Measurements from ENCODE around the gene SCFD1. TPM values are rescaled to one million over a fixed set of nuclear protein-coding genes. Genes with fewer than 3 reads are reported as not detected.
"Not testable (repeated sequence)": the region's sequence is repeated elsewhere in the genome, so short reads cannot be mapped to it uniquely, and the experiment has no call there.

The SCFD1 gene
- 139 TPM for total RNA-seq

DNA sequence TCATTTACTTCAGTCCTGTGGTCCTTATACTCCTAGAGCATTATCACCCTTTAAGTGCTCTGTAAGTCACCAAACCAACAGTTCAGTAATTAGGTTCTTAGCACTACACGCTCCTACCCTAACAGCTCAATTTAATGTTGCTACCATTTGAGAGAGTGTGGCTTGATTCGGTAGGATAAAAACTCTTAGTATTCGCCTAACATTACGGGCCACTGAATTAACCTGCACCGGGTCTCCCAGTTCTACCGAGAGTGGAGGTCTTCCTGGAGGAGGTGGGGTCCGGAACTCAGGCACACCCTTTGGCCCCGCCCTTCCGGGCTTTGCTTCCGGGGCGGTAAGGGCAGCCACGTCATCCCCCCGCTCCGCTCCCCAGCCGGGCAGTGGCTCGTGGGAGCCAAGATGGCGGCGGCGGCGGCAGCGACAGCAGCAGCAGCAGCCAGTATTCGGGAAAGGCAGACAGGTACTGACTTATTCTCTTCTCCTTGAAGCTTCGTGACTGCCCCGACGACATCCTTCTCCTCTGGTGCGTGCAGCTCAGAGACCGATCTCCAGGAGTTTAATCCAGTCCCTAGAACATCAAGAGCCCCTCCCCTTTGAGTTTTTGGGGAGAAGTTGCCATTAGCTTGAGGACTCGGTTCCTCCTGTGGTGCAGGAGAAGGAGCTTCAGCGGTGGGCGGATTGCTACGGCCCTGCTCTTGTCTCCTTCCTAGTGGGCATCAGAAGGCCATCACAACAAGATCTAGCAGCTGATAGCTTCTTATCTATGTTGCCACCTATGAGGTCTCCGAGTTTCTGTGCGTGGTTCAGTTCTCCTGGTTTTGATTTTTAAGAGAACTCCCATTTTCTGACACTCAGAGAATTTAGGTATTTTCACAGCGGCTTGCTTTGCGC lies at the start of gene SCFD1:
SCFD1 (plus strand) TSS at position 380 of the 891 bp plus-strand sequence; CDS start at position 400, 20 bp downstream.
- H3K27me3 ChIP-seq (ENCODE audit: insufficient read depth, low read length): no peaks in the 10 kb centered on the region
- H3K9me3 ChIP-seq (ENCODE audit: low read depth, low read length): no peaks in the 10 kb centered on the region
- peaks cover 26% of the 10 kb centered on the region for H3K4me1 ChIP-seq (ENCODE audit: insufficient read depth, low read length)
- peak within 1 kb of the TSS; percentile 82 for H3K4me3 ChIP-seq (ENCODE audit: low read length)

DNA sequence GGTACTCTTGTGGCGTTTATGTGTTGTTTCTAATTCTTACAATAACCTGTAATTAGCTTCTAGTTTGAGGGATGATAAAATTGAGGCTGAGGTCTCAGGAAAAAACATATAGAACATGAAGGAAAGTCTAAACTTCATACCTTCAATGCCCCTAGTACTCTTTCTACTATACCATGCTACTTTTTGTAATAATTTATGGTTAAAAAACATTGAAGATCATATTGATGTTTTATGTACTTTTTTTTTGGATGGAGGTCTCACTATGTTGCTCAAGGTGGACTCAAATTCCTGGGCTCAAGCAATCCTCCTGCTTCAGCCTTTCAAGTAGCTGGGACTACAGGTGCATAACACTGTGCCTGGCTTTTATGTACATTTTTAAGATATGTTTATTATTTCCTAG lies 49.3 kb upstream of the SCFD1 start:
- no peak overlapping the region for H3K4me3 ChIP-seq (ENCODE audit: low read length)

DNA sequence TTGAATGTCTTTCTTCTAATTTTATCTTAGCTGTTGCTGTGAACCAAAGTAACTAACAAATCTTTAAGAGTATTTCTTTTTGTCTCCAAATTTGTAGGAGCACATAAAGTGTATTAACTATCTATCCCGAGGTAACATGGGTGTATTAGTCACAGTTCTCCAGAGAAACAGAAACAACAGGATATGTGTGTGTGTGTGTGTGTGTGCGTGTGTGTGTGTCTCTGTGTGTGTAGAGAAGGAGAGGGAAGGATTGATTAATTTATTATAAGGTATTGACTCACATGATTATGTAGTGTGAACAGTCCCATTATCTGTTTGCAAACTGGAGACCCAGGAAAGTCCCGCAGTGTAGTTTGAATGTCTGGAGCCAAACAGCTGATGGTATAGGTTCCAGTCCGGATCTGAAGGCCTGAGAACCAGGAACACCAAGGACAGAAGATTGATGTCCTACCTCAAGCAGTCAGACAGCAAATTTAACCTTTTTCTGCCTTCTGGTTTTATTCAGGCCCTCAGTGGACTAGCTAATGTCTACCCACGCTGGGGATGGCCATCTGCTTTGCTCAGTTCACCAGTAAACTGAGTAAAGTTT lies 48.8 kb upstream of the SCFD1 start:
- Histone ChIP-seq H3K27me3 (ENCODE audit: insufficient read depth, low read length) (no peaks in the 10 kb centered on the region), H3K4me3 (ENCODE audit: low read length) (no peak overlapping the region), H3K4me1 (ENCODE audit: insufficient read depth, low read length) (peaks cover 28% of the 10 kb centered on the region), H3K9me3 (ENCODE audit: low read depth, low read length) (no peaks in the 10 kb centered on the region)

More for the DNA sequence above, 49.3 kb upstream of the SCFD1 start:
- Histone ChIP-seq H3K4me1 (ENCODE audit: insufficient read depth, low read length) (peaks cover 28% of the 10 kb centered on the region), H3K9me3 (ENCODE audit: low read depth, low read length) (no peaks in the 10 kb centered on the region), H3K27me3 (ENCODE audit: insufficient read depth, low read length) (no peaks in the 10 kb centered on the region)

GRCh38 chr14:30573966-30574365 lies 48.2 kb upstream of the SCFD1 start:
- Histone ChIP-seq H3K4me3 (ENCODE audit: low read length) (no peak overlapping the region), H3K4me1 (ENCODE audit: insufficient read depth, low read length) (peaks cover 25% of the 10 kb centered on the region), H3K27me3 (ENCODE audit: insufficient read depth, low read length) (no peaks in the 10 kb centered on the region), H3K9me3 (ENCODE audit: low read depth, low read length) (no peaks in the 10 kb centered on the region)

DNA sequence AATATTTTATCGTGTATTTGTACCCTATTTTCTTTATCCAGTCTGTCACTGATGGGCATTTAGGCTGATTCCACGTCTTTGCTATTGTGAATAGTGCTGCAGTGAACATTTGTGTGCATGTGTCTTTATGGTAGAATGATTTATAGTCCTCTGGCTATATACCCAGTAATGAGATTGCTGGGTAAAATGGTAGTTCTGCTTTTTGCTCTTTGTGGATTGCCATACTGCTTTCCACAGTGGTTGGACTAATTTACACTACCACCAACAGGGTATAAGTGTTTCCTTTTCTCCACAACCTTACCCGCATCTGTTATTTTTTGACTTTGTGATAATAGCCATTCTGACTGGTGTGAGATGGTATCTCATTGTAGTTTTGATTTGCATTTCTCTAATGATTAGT lies 47.3 kb upstream of the SCFD1 start:
- H3K9me3 ChIP-seq (ENCODE audit: low read depth, low read length); H3K27me3 ChIP-seq (ENCODE audit: insufficient read depth, low read length); H3K4me3 ChIP-seq (ENCODE audit: low read length): not testable (repeated sequence)
- peaks cover 17% of the 10 kb centered on the region for H3K4me1 ChIP-seq (ENCODE audit: insufficient read depth, low read length)

DNA sequence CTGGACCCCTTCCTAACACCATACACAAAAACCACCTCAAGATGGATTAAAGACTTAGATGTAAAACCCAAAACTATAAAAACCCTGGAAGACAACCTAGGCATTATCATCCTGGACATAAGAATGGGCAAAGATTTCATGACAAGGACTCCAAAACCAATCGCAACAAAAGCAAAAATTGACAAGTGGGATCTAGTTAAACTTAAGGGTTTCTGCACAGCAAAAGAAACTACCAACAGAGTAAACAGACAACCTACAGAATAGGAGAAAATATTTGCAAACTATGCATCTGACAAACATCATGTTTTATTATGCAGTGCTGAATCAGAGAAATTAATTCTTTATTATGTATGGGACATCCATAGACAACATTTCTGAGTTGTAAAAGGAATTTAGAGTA lies 45.8 kb upstream of the SCFD1 start:
- not testable (repeated sequence) for H3K4me1 ChIP-seq (ENCODE audit: insufficient read depth, low read length); H3K9me3 ChIP-seq (ENCODE audit: low read depth, low read length); H3K4me3 ChIP-seq (ENCODE audit: low read length); H3K27me3 ChIP-seq (ENCODE audit: insufficient read depth, low read length)

- Histone ChIP-seq H3K4me1 (ENCODE audit: insufficient read depth, low read length) (peaks cover 6% of the 10 kb centered on the region), H3K27me3 (ENCODE audit: insufficient read depth, low read length) (no peaks in the 10 kb centered on the region), H3K4me3 (ENCODE audit: low read length) (no peak overlapping the region), H3K9me3 (ENCODE audit: low read depth, low read length) (peaks cover 6% of the 10 kb centered on the region)
Observed at GRCh38 chr14:30580616-30581282, 41.4 kb upstream of the SCFD1 start.

- no peaks in the 10 kb centered on the region for H3K27me3 ChIP-seq (ENCODE audit: insufficient read depth, low read length)
- no peak overlapping the region for H3K4me3 ChIP-seq (ENCODE audit: low read length)
- H3K4me1 ChIP-seq (ENCODE audit: insufficient read depth, low read length): peaks cover 6% of the 10 kb centered on the region
- H3K9me3 ChIP-seq (ENCODE audit: low read depth, low read length): peaks cover 6% of the 10 kb centered on the region
Observed at GRCh38 chr14:30581283-30581625, 40.9 kb upstream of the SCFD1 start.

DNA sequence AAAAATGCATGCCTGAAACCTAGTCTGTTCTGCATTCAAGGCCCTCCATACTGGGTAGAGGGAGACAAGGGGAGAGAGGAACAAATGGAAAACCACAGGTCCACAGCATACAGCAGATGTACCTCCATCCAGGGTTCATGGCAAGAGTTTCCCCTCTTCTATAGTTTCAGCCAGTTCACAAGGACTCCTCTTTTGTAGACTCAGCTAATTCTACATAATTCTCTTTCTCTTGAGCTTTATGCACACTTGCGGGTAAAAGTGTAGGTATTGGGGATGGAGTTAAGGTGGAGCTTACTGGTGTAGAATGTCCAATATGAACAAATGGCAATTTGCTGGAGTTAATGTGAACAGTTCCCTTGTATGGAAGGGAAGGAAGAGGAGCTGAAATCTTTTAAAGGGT lies 39.7 kb upstream of the SCFD1 start:
- Histone ChIP-seq H3K4me1 (ENCODE audit: insufficient read depth, low read length) (peaks cover 4% of the 10 kb centered on the region), H3K27me3 (ENCODE audit: insufficient read depth, low read length) (no peaks in the 10 kb centered on the region), H3K4me3 (ENCODE audit: low read length) (no peak overlapping the region), H3K9me3 (ENCODE audit: low read depth, low read length) (peaks cover 6% of the 10 kb centered on the region)

GRCh38 chr14:30584058-30584630 lies 38.0 kb upstream of the SCFD1 start:
- peaks cover 6% of the 10 kb centered on the region for H3K9me3 ChIP-seq (ENCODE audit: low read depth, low read length)
- no peak overlapping the region for H3K4me3 ChIP-seq (ENCODE audit: low read length)
- no peaks in the 10 kb centered on the region for H3K27me3 ChIP-seq (ENCODE audit: insufficient read depth, low read length)
- no peaks in the 10 kb centered on the region for H3K4me1 ChIP-seq (ENCODE audit: insufficient read depth, low read length)

GRCh38 chr14:30585204-30585603 lies 36.9 kb upstream of the SCFD1 start:
- no peaks in the 10 kb centered on the region for H3K4me1 ChIP-seq (ENCODE audit: insufficient read depth, low read length)
- peaks cover 6% of the 10 kb centered on the region for H3K9me3 ChIP-seq (ENCODE audit: low read depth, low read length)
- no peak overlapping the region for H3K4me3 ChIP-seq (ENCODE audit: low read length)
- no peaks in the 10 kb centered on the region for H3K27me3 ChIP-seq (ENCODE audit: insufficient read depth, low read length)

DNA sequence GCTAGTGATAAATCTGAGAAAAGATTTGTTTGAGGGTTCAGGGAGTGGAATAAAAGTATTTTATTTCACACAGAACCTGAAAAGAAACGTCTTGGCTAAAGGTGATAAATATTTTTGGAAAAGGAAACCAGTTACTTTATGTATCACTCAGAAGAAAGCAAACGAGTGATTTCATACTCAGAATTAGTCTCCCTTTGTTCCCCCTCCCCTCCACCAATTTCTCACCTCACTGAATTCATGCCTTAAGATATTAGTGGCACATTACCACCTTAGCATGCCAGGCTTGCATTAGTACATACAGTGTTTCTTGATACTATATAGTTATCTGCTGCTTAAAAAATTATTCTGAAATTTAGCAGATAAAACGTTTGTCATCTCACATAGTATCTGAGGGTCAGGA lies 35.0 kb upstream of the SCFD1 start:
- Histone ChIP-seq H3K27me3 (ENCODE audit: insufficient read depth, low read length) (no peaks in the 10 kb centered on the region), H3K9me3 (ENCODE audit: low read depth, low read length) (peaks cover 6% of the 10 kb centered on the region), H3K4me3 (ENCODE audit: low read length) (no peak overlapping the region), H3K4me1 (ENCODE audit: insufficient read depth, low read length) (no peaks in the 10 kb centered on the region)

DNA sequence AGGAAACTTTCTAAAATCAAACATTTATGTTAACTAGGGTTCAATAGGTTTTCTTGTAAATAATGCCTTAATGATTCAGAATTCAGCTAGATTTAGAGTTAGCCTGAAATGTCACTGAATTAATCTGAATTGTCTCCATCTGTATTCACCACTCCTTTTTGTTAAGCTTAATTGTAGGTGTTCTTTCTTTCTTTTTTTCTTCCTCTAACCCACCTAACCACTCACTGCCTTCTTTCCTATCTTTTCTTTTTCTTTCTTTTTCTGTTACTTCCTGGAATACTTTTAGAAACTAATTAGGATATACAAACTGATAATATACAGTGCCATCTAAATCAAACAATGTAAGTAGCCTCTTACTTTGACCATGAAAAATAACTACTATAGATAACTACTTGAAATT lies 33.2 kb upstream of the SCFD1 start:
- Histone ChIP-seq H3K9me3 (ENCODE audit: low read depth, low read length) (peaks cover 6% of the 10 kb centered on the region), H3K4me1 (ENCODE audit: insufficient read depth, low read length) (no peaks in the 10 kb centered on the region), H3K4me3 (ENCODE audit: low read length) (no peak overlapping the region), H3K27me3 (ENCODE audit: insufficient read depth, low read length) (no peaks in the 10 kb centered on the region)

DNA sequence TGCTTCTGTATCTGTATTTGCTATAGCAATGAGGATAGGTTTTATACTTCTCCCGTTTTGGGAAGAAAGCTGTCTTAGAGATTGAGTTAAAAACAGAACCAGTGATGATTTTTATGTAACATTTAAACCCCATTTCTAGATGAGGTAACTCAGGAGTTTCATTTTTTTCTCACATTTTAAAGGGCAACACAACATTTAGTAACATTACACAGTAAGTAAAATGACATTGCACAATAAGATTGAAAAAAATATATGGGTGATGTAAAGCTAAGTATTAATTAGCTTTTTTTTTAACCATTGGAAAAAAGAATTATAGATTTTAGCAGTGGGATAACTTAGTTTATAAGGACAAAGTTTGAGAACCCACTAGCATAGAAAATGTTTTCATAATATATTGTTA lies 25.2 kb upstream of the SCFD1 start:
- no peaks in the 10 kb centered on the region for H3K4me1 ChIP-seq (ENCODE audit: insufficient read depth, low read length)
- no peaks in the 10 kb centered on the region for H3K9me3 ChIP-seq (ENCODE audit: low read depth, low read length)
- H3K4me3 ChIP-seq (ENCODE audit: low read length): no peak overlapping the region
- no peaks in the 10 kb centered on the region for H3K27me3 ChIP-seq (ENCODE audit: insufficient read depth, low read length)

- Histone ChIP-seq H3K9me3 (ENCODE audit: low read depth, low read length) (no peaks in the 10 kb centered on the region), H3K4me3 (ENCODE audit: low read length) (no peak overlapping the region), H3K27me3 (ENCODE audit: insufficient read depth, low read length) (no peaks in the 10 kb centered on the region), H3K4me1 (ENCODE audit: insufficient read depth, low read length) (no peaks in the 10 kb centered on the region)
Observed at GRCh38 chr14:30597504-30597903, 24.6 kb upstream of the SCFD1 start.
